Tibial nerve (tissue), 4 donors: Measurements from ENCODE around the gene GPR3. TPM values are rescaled to one million over a fixed set of nuclear protein-coding genes. Genes with fewer than 3 reads are reported as not detected.

Experiments
- DNase-seq, 2 donors: peaks; one replicate each; pipeline ENCODE4 v3.0.0-alpha.2; 2019; ENCODE audit warnings: low spot score in 2 of 2
- H3K27ac ChIP-seq, 4 donors: fragments of 200-600 bp; sonication (generic) in 3 of 4; one replicate each; pipeline ENCODE4 v1.5.1; 2017 to 2019; ENCODE audit warnings: mild to moderate bottlenecking in 1 of 4
- H3K27me3 ChIP-seq, 2 donors: fragments of 200-600 bp; sonication (generic) in 1 of 2; one replicate each; pipeline versions ENCODE4 v1.5.1 to v1.6.0; 2017 to 2019
- H3K36me3 ChIP-seq, 3 donors: fragments of 200-600 bp; sonication (generic); one replicate each; pipeline ENCODE4 v1.5.1; 2018 to 2019
- H3K4me1 ChIP-seq, 4 donors: fragments of 200-600 bp; sonication (generic) in 3 of 4; one replicate each; pipeline ENCODE4 v1.5.1; 2017 to 2019
- H3K4me3 ChIP-seq, 4 donors: fragments of 200-600 bp; sonication (generic) in 3 of 4; one replicate each; pipeline ENCODE4 v1.5.1; 2017 to 2019; ENCODE audit warnings: mild to moderate bottlenecking in 1 of 4, moderate library complexity in 1 of 4
- H3K9me3 ChIP-seq, 4 donors: fragments of 200-600 bp; sonication (generic) in 3 of 4; one replicate each; pipeline ENCODE4 v1.5.1; 2017 to 2019
- CTCF ChIP-seq, 5 experiments: fragments of 200-600 bp in 3 of 5; fragments of 450-650 bp in 2 of 5; sonication (generic) in 3 of 5; IDR thresholded peaks; one replicate each; pipeline ENCODE4 v1.5.1; 2016 to 2019; ENCODE audit warnings: antibody characterized with exemption in 5 of 5, mild to moderate bottlenecking in 3 of 5, moderate library complexity in 2 of 5
- EP300 ChIP-seq, 2 donors: sonication (generic); formaldehyde crosslinking; IDR thresholded peaks; one replicate each; pipeline ENCODE4 v1.6.1; 2017; ENCODE audit warnings: antibody characterized with exemption in 2 of 2, mild to moderate bottlenecking in 1 of 2
- POLR2A ChIP-seq, 2 donors: fragments of 450-650 bp; IDR thresholded peaks; one replicate each; pipeline ENCODE4 v1.6.1; 2017; ENCODE audit warnings: antibody characterized with exemption in 2 of 2, mild to moderate bottlenecking in 2 of 2, moderate library complexity in 2 of 2
- WGBS, 2 donors: methylation state at CpG; one replicate each; pipeline ENCODE4 v1.1.5; 2018; 5-methylcytosine and 5-hydroxymethylcytosine counted together
- total RNA-seq, 4 donors: library from RNA; depleted of rRNA; stranded (reverse); fragments of >200 nt; gene quantifications; one replicate each; pipeline ENCODE4 v1.1.0, GENCODE V29; 2016

The GPR3 gene
- total RNA-seq, 4 donors from 2014 or later = not detected

GRCh38 chr1:27388337-27389005 is 4.0 kb upstream of the GPR3 start:
- H3K36me3 ChIP-seq = no peaks in the 10 kb centered on the region
- TF ChIP-seq EP300 (IDR thresholded peaks at IDR 0.05) = no peak
- peak; percentile 70 to 83 (median 83) for TF ChIP-seq CTCF (IDR thresholded peaks at IDR 0.05)
- 39 to 40% methylated on average over 5 of the region's 5 CpGs for WGBS, 2 donors
- no peaks in the 10 kb centered on the region for H3K9me3 ChIP-seq
- peaks cover 0 to 22% (median 16%) of the 10 kb centered on the region in 4 donors for H3K4me1 ChIP-seq
- peak; percentile 60 to 82 for DNase-seq
- H3K27me3 ChIP-seq = no peaks in the 10 kb centered on the region
- no peak overlapping the region for H3K4me3 ChIP-seq
- no peak overlapping the region for H3K27ac ChIP-seq

GRCh38 chr1:27391511-27392095 is 819 bp upstream of the GPR3 start:
- peak overlapping the region in 1 of 4 donors; percentile 63 for H3K27ac ChIP-seq
- no peaks in the 10 kb centered on the region for H3K36me3 ChIP-seq
- peaks cover 0 to 31% (median 16%) of the 10 kb centered on the region in 4 donors for H3K4me1 ChIP-seq
- TF ChIP-seq EP300 (IDR thresholded peaks at IDR 0.05) (no peak), POLR2A (IDR thresholded peaks at IDR 0.05) (no peak), CTCF (IDR thresholded peaks at IDR 0.05) (no peak)
- no peaks in the 10 kb centered on the region for H3K9me3 ChIP-seq
- WGBS, 2 donors = 5 to 8% methylated on average over 13 of the region's 13 CpGs
- DNase-seq = peak in 1 of 2 donors; percentile 33
- H3K4me3 ChIP-seq = peak overlapping the region; percentile 26 to 56 (median 37)
- H3K27me3 ChIP-seq = no peaks in the 10 kb centered on the region

GRCh38 chr1:27392778-27393635 is 585 bp downstream of the GPR3 start:
- no peaks in the 10 kb centered on the region for H3K27me3 ChIP-seq
- H3K4me1 ChIP-seq = peaks cover 0 to 36% (median 16%) of the 10 kb centered on the region in 4 donors
- TF ChIP-seq POLR2A (IDR thresholded peaks at IDR 0.05) = no peak
- no peak for TF ChIP-seq CTCF (IDR thresholded peaks at IDR 0.05)
- no peak for TF ChIP-seq EP300 (IDR thresholded peaks at IDR 0.05)
- peak overlapping the region; percentile 26 to 56 (median 37) for H3K4me3 ChIP-seq
- no peaks in the 10 kb centered on the region for H3K36me3 ChIP-seq
- H3K9me3 ChIP-seq = no peaks in the 10 kb centered on the region
- no peak for DNase-seq
- H3K27ac ChIP-seq = peak overlapping the region in 2 of 4 donors; percentile 46 to 63
- 40 to 43% methylated on average over 22 to 26 of the region's 30 CpGs for WGBS, 2 donors

- no peaks in the 10 kb centered on the region for H3K36me3 ChIP-seq
- H3K27ac ChIP-seq = no peak overlapping the region
- no peak overlapping the region for H3K4me3 ChIP-seq
- no peaks in the 10 kb centered on the region for H3K9me3 ChIP-seq
- H3K4me1 ChIP-seq = peaks cover 0 to 39% (median 16%) of the 10 kb centered on the region in 4 donors
- DNase-seq = no peak
- H3K27me3 ChIP-seq = no peaks in the 10 kb centered on the region
- TF ChIP-seq EP300 (IDR thresholded peaks at IDR 0.05) (no peak), CTCF (IDR thresholded peaks at IDR 0.05) (no peak), POLR2A (IDR thresholded peaks at IDR 0.05) (no peak)
- WGBS, 2 donors = 96 to 99% methylated on average over 10 to 11 of the region's 18 CpGs
Observed at GRCh38 chr1:27393641-27394281, 1.3 kb downstream of the GPR3 start.
